ENCODE measurements around the gene MEG3.

DNA sequence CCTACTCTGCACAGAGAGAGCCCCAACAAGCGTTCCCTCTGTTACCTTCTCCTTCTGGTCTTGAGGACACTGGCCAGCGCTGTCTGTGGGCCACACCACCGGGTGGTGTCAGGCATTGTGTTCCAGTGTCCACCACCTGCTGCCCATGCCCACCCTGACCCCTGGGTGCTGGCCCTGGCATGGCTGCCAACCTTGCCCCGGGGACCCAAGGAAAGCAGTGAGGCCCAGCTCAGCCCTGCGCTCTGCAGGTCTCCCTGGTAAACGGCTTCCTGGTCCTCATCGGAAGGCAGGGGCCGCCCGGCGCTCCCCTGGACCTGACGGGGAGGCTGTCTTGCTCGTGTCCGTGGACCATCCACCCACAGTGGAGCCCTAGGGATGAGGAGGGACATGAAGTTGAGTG, 21.8 kb upstream of the MEG3 start:
- TF ChIP-seq POLR2AphosphoS5 (IDR thresholded peaks at IDR 0.05; ENCODE audit: borderline replicate concordance, low read depth, low read length) (no peak), EZH2 (IDR thresholded peaks at IDR 0.05) (no peak)

All from SK-N-MC (cell line).